SK-N-SH treated with all-trans-retinoic acid at 6 μM for 48 hours (cell line): ENCODE measurements around the gene ADAMTS2.

Experiments
- ATAC-seq: fragments of 200-7000 bp; cut with Tn5 transposase; 3 replicates; pipeline ENCODE4 v1.9.1; 2020; ENCODE audit warnings: mild to moderate bottlenecking, moderate library complexity
- ARNTL ChIP-seq: fragments of 450-650 bp; formaldehyde crosslinking; IDR thresholded peaks from 2 replicates; pipeline ENCODE4 v1.5.0; 2020; ENCODE audit warnings: low read depth, mild to moderate bottlenecking, moderate library complexity, borderline replicate concordance
- BACH2 ChIP-seq: fragments of 250-450 bp; sonication (Bioruptor Pico); IDR thresholded peaks from 2 replicates; pipeline ENCODE4 v1.9.0; 2021; ENCODE audit warnings: mild to moderate bottlenecking, borderline replicate concordance
- CREB5 ChIP-seq: fragments of 250-450 bp; sonication (Bioruptor Pico); IDR thresholded peaks from 2 replicates; pipeline ENCODE4 v1.5.1; 2020; ENCODE audit warnings: low read depth, mild to moderate bottlenecking, moderate library complexity
- CSDC2 ChIP-seq: fragments of 250-450 bp; sonication (Bioruptor Pico); IDR thresholded peaks from 2 replicates; pipeline ENCODE4 v1.5.0; 2020; ENCODE audit warnings: mild to moderate bottlenecking, moderate library complexity
- ESRRG ChIP-seq: fragments of 250-450 bp; sonication (Bioruptor Pico); IDR thresholded peaks from 2 replicates; pipeline ENCODE4 v1.6.1; 2021; ENCODE audit warnings: mild to moderate bottlenecking
- ISL1 ChIP-seq: fragments of 250-450 bp; sonication (Bioruptor Pico); IDR thresholded peaks from 2 replicates; pipeline ENCODE4 v2.1.2; 2022; ENCODE audit warnings: mild to moderate bottlenecking, moderate library complexity
- OSR1 ChIP-seq: fragments of 250-450 bp; sonication (Bioruptor Pico); IDR thresholded peaks from 2 replicates; pipeline ENCODE4 v1.8.0; 2022; ENCODE audit warnings: moderate library complexity, mild to moderate bottlenecking, inconsistent platforms
- PATZ1 ChIP-seq: fragments of 250-450 bp; sonication (Bioruptor Pico); IDR thresholded peaks from 2 replicates; pipeline ENCODE4 v1.8.0; 2020; ENCODE audit warnings: mild to moderate bottlenecking, moderate library complexity, borderline replicate concordance
- POU6F1 ChIP-seq: fragments of 250-450 bp; sonication (Bioruptor Pico); IDR thresholded peaks from 2 replicates; pipeline ENCODE4 v1.8.0; 2021; ENCODE audit warnings: low read depth, mild to moderate bottlenecking, moderate library complexity, borderline replicate concordance
- PPARA ChIP-seq: fragments of 250-450 bp; sonication (Bioruptor Pico); IDR thresholded peaks from 2 replicates; pipeline ENCODE4 v1.5.0; 2020; ENCODE audit warnings: mild to moderate bottlenecking, borderline replicate concordance
- RARB ChIP-seq: fragments of 250-450 bp; sonication (Bioruptor Pico); IDR thresholded peaks from 2 replicates; pipeline ENCODE4 v1.8.0; 2021; ENCODE audit warnings: mild to moderate bottlenecking, moderate library complexity
- SNAI2 ChIP-seq: fragments of 250-450 bp; sonication (Bioruptor Pico); IDR thresholded peaks from 2 replicates; pipeline ENCODE4 v1.5.0; 2020; ENCODE audit warnings: mild to moderate bottlenecking, moderate library complexity
- TSHZ2 ChIP-seq: fragments of 250-450 bp; sonication (Bioruptor Pico); IDR thresholded peaks from 2 replicates; pipeline ENCODE4 v1.5.0; 2020; ENCODE audit warnings: mild to moderate bottlenecking, moderate library complexity
- ZC3H10 ChIP-seq: fragments of 250-450 bp; sonication (Bioruptor Pico); IDR thresholded peaks from 2 replicates; pipeline ENCODE4 v1.5.1; 2021; ENCODE audit warnings: mild to moderate bottlenecking, moderate library complexity
- ZFP30 ChIP-seq: fragments of 450-650 bp; formaldehyde crosslinking; IDR thresholded peaks from 2 replicates; pipeline ENCODE4 v1.5.0; 2022; ENCODE audit warnings: mild to moderate bottlenecking, moderate library complexity
- ZNF565 ChIP-seq: fragments of 450-650 bp; formaldehyde crosslinking; conservative IDR thresholded peaks from 2 replicates; pipeline ENCODE4 v1.5.0; 2020; ENCODE audit warnings: low read depth, mild to moderate bottlenecking, moderate library complexity
- ZNF70 ChIP-seq: fragments of 450-650 bp; formaldehyde crosslinking; IDR thresholded peaks from 2 replicates; pipeline ENCODE4 v1.5.0; 2020; ENCODE audit warnings: mild to moderate bottlenecking, moderate library complexity
- ZNF8 ChIP-seq: fragments of 450-650 bp; formaldehyde crosslinking; IDR thresholded peaks from 2 replicates; pipeline ENCODE4 v1.5.0; 2020; ENCODE audit warnings: mild to moderate bottlenecking, moderate library complexity

The ADAMTS2 gene

GRCh38 chr5:179232091-179232735 lies 113.0 kb downstream of the ADAMTS2 start:
- TF ChIP-seq OSR1 (CRISPR knock-in tag) (no peak), TSHZ2 (CRISPR knock-in tag) (no peak), POU6F1 (no peak), PPARA (CRISPR knock-in tag) (no peak), BACH2 (CRISPR knock-in tag) (no peak), ZC3H10 (CRISPR knock-in tag) (no peak), SNAI2 (CRISPR knock-in tag) (no peak), ESRRG (CRISPR knock-in tag) (no peak), ZNF70 (CRISPR knock-in tag) (no peak), CSDC2 (no peak)
- no peak for ATAC-seq

GRCh38 chr5:179231309-179231708 lies 114.0 kb downstream of the ADAMTS2 start:
- TF ChIP-seq ZNF565 (CRISPR knock-in tag) (no peak), SNAI2 (CRISPR knock-in tag) (no peak), PATZ1 (CRISPR knock-in tag) (no peak), ZNF8 (CRISPR knock-in tag) (no peak), ZFP30 (CRISPR knock-in tag) (no peak), CREB5 (no peak), CSDC2 (no peak), ARNTL (CRISPR knock-in tag) (no peak)
- no peak for ATAC-seq

- TF ChIP-seq POU6F1 (no peak), RARB (CRISPR knock-in tag) (no peak)
- ATAC-seq, result no peak
Observed at GRCh38 chr5:179230061-179230461, 115.2 kb downstream of the ADAMTS2 start.

- no peak for ATAC-seq
Observed at GRCh38 chr5:179229331-179229831, 115.9 kb downstream of the ADAMTS2 start.

More at GRCh38 chr5:179229331-179229831, 115.9 kb downstream of the ADAMTS2 start:
- TF ChIP-seq ZNF8 (CRISPR knock-in tag), result no peak
- TF ChIP-seq ISL1 (CRISPR knock-in tag), result no peak
- TF ChIP-seq RARB (CRISPR knock-in tag), result no peak
- TF ChIP-seq ARNTL (CRISPR knock-in tag), result no peak
- TF ChIP-seq ZFP30 (CRISPR knock-in tag), result no peak
- TF ChIP-seq PATZ1 (CRISPR knock-in tag), result no peak
- no peak for TF ChIP-seq ESRRG (CRISPR knock-in tag)
- no peak for TF ChIP-seq CSDC2
- TF ChIP-seq POU6F1, result no peak
- TF ChIP-seq ZNF565 (CRISPR knock-in tag), result no peak
